ENCODE data around the gene CD72.
"Not testable (repeated sequence)": the region's sequence is repeated elsewhere in the genome, so short reads cannot be mapped to it uniquely, and the experiment has no call there.

Gene CD72

DNA sequence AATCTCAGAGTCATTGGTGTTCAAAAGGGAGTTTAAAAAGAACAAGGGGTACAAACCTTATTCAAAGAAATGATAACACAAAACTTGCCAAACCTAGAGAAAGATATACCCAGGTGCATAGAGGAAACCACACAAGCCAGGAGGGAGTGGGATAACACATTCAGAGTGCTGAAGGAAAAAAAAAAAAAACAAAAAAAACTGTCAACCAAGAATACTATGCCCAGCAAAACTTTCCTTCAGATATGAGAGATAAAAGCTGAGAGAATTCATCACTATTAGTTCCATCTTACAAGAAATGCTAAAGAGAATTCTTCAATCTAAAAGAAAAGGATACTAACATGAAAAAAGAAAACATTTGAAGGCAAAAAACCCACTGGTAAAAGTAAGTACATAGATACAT is 24.6 kb downstream of the CD72 start:
- DNase-seq (ENCODE audit: low spot score), result no peak

- not testable (repeated sequence) for DNase-seq (ENCODE audit: low spot score)
Measured at GRCh38 chr9:35588506-35588905, 29.7 kb downstream of the CD72 start.

- DNase-seq (ENCODE audit: low spot score), result not testable (repeated sequence)
Measured at GRCh38 chr9:35584681-35585080, 33.5 kb downstream of the CD72 start.

GRCh38 chr9:35583521-35583920 is 34.7 kb downstream of the CD72 start:
- not testable (repeated sequence) for DNase-seq (ENCODE audit: low spot score)

DNA sequence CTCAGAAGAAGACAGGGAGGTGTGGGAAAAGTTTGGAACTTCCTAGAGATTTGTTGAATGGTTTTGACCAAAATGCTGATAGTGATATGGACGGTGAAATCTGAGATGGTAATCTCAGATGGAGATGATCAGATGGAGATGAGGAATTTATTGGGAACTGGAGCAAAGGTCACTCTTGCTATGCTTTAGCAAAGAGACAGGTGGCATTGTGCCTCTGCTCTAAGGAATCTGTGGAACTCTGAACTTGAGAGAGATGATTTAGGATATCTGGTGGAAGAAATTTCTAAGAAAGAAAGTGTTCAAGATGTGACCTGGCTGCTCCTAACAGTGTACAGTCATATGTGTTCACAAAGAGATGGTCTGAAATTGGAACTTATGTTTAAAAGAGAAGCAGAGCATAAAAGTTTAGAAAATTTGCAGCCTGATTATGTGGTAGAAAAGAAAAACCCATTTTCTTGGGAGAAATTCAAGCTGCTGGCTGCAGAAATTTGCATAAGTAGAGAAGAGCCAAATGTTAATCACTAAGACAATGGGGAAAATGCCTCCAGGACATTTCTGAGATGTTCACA is 38.5 kb downstream of the CD72 start:
- not testable (repeated sequence) for DNase-seq (ENCODE audit: low spot score)

- no peak for DNase-seq (ENCODE audit: low spot score)
Measured at GRCh38 chr9:35579130-35579529, 39.1 kb downstream of the CD72 start.

- no peak for DNase-seq (ENCODE audit: low spot score)
Measured at GRCh38 chr9:35577486-35577885, 40.7 kb downstream of the CD72 start.

GRCh38 chr9:35575478-35575877 is 42.7 kb downstream of the CD72 start:
- no peak for DNase-seq (ENCODE audit: low spot score)

DNA sequence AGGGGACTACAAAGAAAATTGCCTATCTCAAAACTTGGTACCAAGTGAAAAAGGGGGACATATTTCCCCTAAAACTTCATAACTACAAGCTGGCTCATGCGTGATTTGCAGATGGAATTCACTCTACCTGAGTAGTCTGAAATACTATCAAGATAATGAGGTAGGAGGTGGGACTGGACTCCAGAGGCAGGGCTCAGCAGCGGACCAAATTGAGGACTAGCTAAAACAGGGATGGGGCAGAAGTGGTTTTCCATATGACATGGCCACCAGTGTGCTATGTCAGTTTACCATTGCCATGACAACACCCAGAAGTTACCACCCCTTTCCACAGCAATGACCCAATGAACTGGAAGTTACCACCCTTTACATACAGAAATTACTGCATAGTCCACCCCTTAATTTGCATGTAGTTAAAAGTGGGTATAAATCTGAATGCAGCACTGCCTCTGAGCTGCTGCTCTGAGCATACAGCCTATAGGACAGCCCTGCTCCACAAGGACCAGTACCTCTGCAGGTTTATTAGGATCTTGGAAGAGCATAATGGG is 43.6 kb downstream of the CD72 start:
- DNase-seq (ENCODE audit: low spot score), result no peak

DNA sequence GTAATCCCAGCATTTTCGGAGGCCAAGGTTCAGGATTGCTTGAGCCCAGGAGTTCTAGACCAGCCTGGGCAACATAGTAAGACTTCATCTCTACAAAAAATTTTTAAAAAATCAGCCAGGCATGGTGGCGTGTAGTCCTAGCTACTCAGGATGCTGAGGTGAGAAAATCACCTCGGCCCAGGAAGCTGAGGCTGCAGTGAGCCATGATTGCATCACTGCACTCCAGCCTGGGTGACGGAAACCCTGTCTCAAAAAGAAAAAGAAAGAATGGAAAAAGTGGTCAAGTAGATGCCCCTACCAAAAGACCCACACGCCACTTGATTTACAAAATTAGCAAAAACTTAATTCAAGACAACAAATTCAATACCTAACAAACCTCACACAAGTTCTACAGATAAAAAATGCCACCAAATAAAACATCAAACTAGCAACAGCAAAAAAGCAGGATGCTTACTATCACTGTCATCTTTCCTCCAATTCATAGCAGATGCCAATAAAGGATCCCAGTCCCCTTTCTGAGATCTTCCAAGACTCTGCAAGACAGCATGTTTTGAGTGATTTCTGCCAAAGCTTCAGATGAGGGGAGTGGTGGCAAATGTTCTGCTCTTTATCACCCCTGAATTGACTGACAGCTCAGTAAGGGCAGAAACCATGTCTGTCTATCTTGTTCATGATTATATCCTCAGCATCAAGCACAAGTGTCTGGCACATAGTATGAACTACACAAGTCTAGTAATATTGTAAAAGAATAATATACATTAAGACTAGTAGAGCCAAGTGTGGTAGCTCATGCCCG is 47.3 kb downstream of the CD72 start:
- DNase-seq (ENCODE audit: low spot score), result peak; percentile 24

GRCh38 chr9:35569206-35569605 is 49.0 kb downstream of the CD72 start:
- no peak for DNase-seq (ENCODE audit: low spot score)

DNA sequence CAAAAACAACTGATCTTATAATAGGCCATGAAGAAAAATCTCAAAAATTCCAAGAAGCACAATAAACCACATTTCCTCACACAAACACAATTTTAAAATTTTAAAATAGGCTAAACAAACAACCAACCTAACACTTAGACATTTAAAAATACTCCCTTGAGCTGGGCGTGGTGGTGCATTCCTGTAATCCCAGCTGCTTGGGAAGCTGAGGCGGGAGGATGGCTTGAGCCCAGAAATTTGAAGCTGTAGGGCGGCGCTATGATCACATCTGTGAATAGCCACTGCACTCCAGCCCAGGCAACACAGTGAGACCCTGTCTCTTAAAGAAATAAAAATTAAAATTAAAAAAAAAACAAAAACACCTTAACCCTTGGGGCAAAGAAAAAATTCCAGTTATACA is 50.0 kb downstream of the CD72 start:
- DNase-seq (ENCODE audit: low spot score), result no peak

DNA sequence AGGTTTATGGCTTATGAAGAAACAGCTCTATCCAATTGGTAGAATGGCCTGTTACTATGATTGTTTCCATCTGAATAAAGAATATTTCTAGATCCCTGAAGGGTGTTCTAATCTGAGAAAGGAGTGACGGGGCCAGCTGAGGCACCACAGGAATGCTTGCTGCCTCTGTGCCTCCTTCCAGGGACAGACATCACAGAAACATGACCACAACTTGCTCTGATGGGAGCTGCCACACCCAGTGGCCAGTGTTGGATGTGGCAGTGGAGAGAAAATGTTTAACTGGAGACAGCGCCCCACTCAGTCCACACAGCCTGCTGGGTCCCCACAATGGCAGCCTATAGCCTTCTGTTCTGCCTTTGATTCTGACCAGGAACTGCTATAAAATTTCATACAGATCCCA is 51.8 kb downstream of the CD72 start:
- DNase-seq (ENCODE audit: low spot score), result no peak

DNA sequence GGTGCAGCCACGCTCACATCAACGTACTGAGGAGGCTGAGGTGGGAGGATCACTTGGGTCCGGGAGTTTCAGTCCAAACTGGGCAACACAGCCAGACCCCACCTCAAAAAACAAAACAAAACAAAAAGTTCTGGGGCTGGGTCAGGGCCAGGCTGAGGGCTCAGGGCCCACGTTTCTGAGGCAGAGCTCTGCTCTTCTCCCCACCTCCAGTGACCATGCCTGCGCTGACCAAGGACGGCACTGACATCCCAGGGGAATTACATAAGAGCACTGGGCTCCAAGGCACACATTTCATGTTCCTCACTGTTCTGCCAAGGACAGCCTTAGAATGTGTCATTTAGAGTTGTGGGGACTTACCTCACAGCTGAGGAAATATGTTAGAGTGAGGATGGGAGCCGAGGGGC is 53.6 kb downstream of the CD72 start:
- no peak for DNase-seq (ENCODE audit: low spot score)

- DNase-seq (ENCODE audit: low spot score), result no peak
Measured at GRCh38 chr9:35563791-35564197, 54.4 kb downstream of the CD72 start.

- no peak for DNase-seq (ENCODE audit: low spot score)
Measured at GRCh38 chr9:35562895-35563780, 55.1 kb downstream of the CD72 start.

GRCh38 chr9:35561468-35562261 is 56.5 kb downstream of the CD72 start:
- no peak for DNase-seq (ENCODE audit: low spot score)

GRCh38 chr9:35560625-35561337 is 57.4 kb downstream of the CD72 start:
- no peak for DNase-seq (ENCODE audit: low spot score)

All from CD4-positive, alpha-beta T cell treated with Interleukin-6 at 100 ng/mL for 8 hours (primary cell).